Measurements from ENCODE around the gene PTPN22. TPM values are rescaled to one million over a fixed set of nuclear protein-coding genes. Genes with fewer than 3 reads are reported as not detected.

Gene PTPN22
- polyA plus RNA-seq, 1 experiment = 0.02 TPM

GRCh38 chr1:113881661-113882060 is 10.1 kb upstream of the PTPN22 start:
- no peaks in the 10 kb centered on the region for H3K27me3 ChIP-seq (ENCODE audit: control insufficient read depth, insufficient read depth, low read length)
- no peak overlapping the region for H3K4me3 ChIP-seq (ENCODE audit: low read depth, low read length)
- no peak for TF ChIP-seq CTCF (IDR thresholded peaks at IDR 0.05; ENCODE audit: insufficient read depth, low read depth, low read length)
- no peak for DNase-seq (ENCODE audit: low read depth)
- ChIA-PET CTCF (interaction anchor here (0.7 kb wide), 1 partner anchor 12 kb away, joined by 3 read pairs; no protein-coding TSS in a partner anchor), POLR2A (no interaction called here)
- no peaks in the 10 kb centered on the region for H3K36me3 ChIP-seq (ENCODE audit: control insufficient read depth, insufficient read depth, low read length)

DNA sequence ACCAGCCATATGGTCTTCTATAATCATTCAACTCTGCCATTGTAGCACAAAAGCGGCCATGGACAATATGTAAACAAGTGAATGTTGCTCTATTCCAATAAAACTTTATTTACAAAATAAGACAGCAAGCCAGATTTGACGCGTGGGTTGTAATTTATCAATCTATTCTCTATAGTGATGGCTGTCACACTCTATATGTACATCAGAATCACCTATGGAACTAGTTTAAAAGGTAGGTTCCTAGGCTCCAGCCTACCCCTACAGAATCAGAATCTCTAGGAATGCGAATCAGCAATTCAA is 8.2 kb upstream of the PTPN22 start:
- Histone ChIP-seq H3K4me3 (ENCODE audit: low read depth, low read length) (no peak overlapping the region), H3K36me3 (ENCODE audit: control insufficient read depth, insufficient read depth, low read length) (no peaks in the 10 kb centered on the region), H3K27me3 (ENCODE audit: control insufficient read depth, insufficient read depth, low read length) (no peaks in the 10 kb centered on the region)
- no peak for DNase-seq (ENCODE audit: low read depth)
- ChIA-PET POLR2A (no interaction called here), CTCF (interaction anchor here (1.2 kb wide), 1 partner anchor 17 kb away, joined by 3 read pairs; no protein-coding TSS in a partner anchor)
- no peak for TF ChIP-seq CTCF (IDR thresholded peaks at IDR 0.05; ENCODE audit: insufficient read depth, low read depth, low read length)

DNA sequence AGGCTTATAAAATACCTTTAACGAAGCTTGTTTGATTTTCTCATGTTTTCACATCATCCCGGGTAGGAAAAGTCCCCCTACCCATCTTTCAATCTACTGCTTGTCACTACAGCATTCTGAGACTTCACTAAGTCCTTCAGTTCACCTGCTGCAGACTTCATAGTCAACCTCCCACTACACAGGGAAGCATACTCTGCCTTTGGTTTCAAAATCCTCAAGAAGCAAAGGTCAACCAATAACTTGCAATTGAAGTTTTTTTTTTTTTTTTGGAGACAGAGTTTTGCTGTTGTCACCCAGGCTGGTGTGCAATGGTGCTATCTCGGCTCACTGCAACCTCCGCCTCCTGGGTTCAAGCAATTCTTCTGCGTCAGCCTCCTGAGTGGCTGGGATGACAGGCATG is 4.7 kb upstream of the PTPN22 start:
- TF ChIP-seq CTCF (IDR thresholded peaks at IDR 0.05; ENCODE audit: insufficient read depth, low read depth, low read length) = no peak
- Histone ChIP-seq H3K36me3 (ENCODE audit: control insufficient read depth, insufficient read depth, low read length) (no peaks in the 10 kb centered on the region), H3K4me3 (ENCODE audit: low read depth, low read length) (no peak overlapping the region), H3K27me3 (ENCODE audit: control insufficient read depth, insufficient read depth, low read length) (no peaks in the 10 kb centered on the region)
- ChIA-PET POLR2A (no interaction called here), CTCF (interaction anchor here (1.2 kb wide), 1 partner anchor 26 kb away, joined by 4 read pairs; no protein-coding TSS in a partner anchor)
- no peak for DNase-seq (ENCODE audit: low read depth)

DNA sequence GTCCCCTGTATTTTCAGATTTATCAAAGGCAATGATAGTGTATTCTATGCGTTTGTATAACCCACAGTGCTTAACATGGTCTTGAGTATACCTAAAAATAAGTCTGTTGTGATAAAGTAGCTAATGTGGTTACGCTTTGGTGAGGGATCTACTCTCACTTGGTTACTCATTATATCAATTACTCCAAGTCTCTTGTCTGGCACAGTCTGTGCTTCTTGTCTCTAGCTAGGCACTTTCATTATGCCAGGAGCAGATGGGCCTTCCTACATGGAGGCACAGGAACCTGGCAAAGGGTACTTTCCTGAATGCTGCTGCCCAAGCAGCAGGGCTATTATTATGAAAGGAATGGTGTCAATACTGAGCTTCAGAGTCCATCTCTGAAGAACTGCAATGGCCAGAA is 4.2 kb upstream of the PTPN22 start:
- POLR2A ChIA-PET = no interaction called here
- Histone ChIP-seq H3K36me3 (ENCODE audit: control insufficient read depth, insufficient read depth, low read length) (no peaks in the 10 kb centered on the region), H3K27me3 (ENCODE audit: control insufficient read depth, insufficient read depth, low read length) (no peaks in the 10 kb centered on the region), H3K4me3 (ENCODE audit: low read depth, low read length) (no peak overlapping the region)
- CTCF ChIA-PET = interaction anchor here (1.2 kb wide), 1 partner anchor 27 kb away, joined by 4 read pairs; no protein-coding TSS in a partner anchor
- no peak for DNase-seq (ENCODE audit: low read depth)
- TF ChIP-seq CTCF (IDR thresholded peaks at IDR 0.05; ENCODE audit: insufficient read depth, low read depth, low read length) = no peak

DNA sequence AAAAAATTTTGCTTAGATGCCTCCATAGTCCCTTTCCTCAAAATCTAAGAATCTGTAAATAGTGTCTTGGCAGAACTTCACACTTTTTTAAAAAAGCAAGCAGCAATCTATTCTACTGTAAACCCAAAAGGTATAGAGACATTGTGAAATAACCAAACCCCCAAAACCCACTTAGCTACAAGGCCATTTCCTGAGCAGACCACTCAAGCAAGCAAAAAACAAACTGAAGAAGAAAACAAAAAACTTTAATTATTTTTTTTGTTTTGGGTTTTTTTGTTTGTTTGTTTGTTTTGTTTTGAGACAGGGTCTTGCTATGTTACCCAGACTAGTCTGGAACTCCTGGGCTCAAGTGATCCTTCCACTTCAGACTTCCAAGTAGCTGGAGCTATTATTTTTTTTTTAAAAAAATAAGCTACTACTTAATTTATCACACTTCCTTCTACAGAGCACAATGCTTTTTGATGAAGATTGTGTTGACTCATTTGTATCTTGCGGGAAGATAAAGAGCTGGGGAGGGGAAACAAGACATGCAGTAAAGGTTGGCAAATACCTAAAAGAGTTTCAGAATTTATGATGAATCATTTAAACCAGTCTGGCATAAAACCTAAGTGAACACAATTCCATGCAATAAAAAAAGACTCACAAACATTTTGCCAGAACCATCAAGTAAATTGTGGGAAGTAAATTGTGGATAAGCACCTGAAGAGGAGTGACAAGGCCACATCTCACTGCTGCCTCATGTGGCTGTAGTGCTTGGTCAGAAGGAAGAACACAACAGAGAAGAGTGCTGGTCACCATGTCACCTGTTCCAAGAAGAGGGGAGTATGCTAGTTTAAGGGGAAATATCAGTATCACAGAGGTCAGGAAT is 2.7 kb upstream of the PTPN22 start:
- POLR2A ChIA-PET = no interaction called here
- no peak for DNase-seq (ENCODE audit: low read depth)
- CTCF ChIA-PET = interaction anchor here (1.0 to 1.4 kb wide), 2 partner anchors 10 to 13 kb away, joined by 3 to 4 read pairs; partner anchors contain the start of gene BCL2L15

More for the DNA sequence above, 2.7 kb upstream of the PTPN22 start:
- H3K36me3 ChIP-seq (ENCODE audit: control insufficient read depth, insufficient read depth, low read length) = no peaks in the 10 kb centered on the region
- TF ChIP-seq CTCF (IDR thresholded peaks at IDR 0.05; ENCODE audit: insufficient read depth, low read depth, low read length) = no peak
- H3K4me3 ChIP-seq (ENCODE audit: low read depth, low read length) = no peak overlapping the region
- H3K27me3 ChIP-seq (ENCODE audit: control insufficient read depth, insufficient read depth, low read length) = no peaks in the 10 kb centered on the region
